HAP-1 (cell line): Measurements from ENCODE around the gene PDE7B.
"Not testable (repeated sequence)": the region's sequence is repeated elsewhere in the genome, so short reads cannot be mapped to it uniquely, and the experiment has no call there.

ENCODE experiments used
- DNase-seq, 2 experiments: peaks; one replicate each; pipeline ENCODE4 v3.0.0-alpha.2; 2016 to 2020; ENCODE audit warnings: low spot score in 2 of 2
- H3K27me3 ChIP-seq: fragments of 250-450 bp; sonication (Bioruptor Pico); 2 replicates; pipeline ENCODE4 v1.5.1; 2020; ENCODE audit warnings: low read depth, mild to moderate bottlenecking, moderate library complexity
- H3K36me3 ChIP-seq: fragments of 250-450 bp; sonication (Bioruptor Pico); replicated peaks from 2 replicates; pipeline ENCODE4 v1.5.1; 2020; ENCODE audit warnings: mild to moderate bottlenecking
- H3K4me1 ChIP-seq: fragments of 250-450 bp; sonication (Bioruptor Pico); 2 replicates; pipeline ENCODE4 v1.5.1; 2020; ENCODE audit warnings: mild to moderate bottlenecking
- H3K4me3 ChIP-seq: fragments of 250-450 bp; sonication (Bioruptor Pico); 2 replicates; pipeline ENCODE4 v1.5.1; 2020; ENCODE audit warnings: mild to moderate bottlenecking, moderate library complexity
- H3K9me3 ChIP-seq: fragments of 250-450 bp; sonication (Bioruptor Pico); 2 replicates; pipeline ENCODE4 v1.5.1; 2020; ENCODE audit warnings: mild to moderate bottlenecking, moderate library complexity
- in situ Hi-C: fragments of 300-500 bp; cut with MboI; formaldehyde crosslinking; loops from 3 replicates; pipeline ENCODE4 v1.14.3; 2020; ENCODE audit warnings: low sequenced_read_pairs, inconsistent platforms, mixed read lengths

PDE7B gene

DNA sequence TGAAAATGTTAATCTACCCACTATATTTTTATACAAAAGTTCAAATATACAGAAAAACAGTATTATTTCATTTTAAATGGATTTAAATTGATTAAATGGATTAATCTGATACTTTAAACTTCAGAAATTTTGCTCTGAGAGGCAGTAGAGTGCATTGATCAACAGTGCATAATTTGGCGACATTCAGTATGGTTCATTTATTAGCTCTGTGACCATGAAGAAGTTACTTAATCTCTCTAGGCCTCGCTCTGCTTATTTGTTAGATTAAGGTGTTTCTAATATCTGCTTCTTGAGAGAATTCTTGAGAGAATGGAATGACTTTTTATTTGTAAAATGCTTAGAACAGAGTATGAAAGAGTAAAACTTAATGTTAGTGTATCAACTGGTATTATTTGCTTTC, 8.9 kb downstream of the PDE7B start:
- no peaks in the 10 kb centered on the region for H3K36me3 ChIP-seq
- in situ Hi-C loops: no loop called here
- DNase-seq: no peak

DNA sequence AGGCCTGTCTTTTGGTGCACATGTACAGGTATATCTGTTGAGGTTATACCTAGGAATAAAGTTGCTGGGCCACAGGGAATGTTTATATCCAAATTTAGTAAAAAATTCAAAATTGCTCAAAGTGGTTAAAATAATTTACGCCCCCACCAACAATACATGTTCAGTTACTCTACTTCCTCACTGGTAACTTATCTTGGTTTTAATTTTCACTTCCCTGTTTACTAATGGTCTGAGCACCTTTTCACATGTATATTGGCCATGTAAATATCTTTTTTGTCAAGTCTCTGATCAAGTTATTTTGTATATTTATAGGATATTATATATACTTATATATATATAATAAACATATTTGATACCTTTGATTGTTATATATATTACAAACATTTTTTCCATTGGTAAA, 9.7 kb downstream of the PDE7B start:
- Histone ChIP-seq H3K4me1 (no peaks in the 10 kb centered on the region), H3K4me3 (no peak overlapping the region), H3K27me3 (no peaks in the 10 kb centered on the region), H3K36me3 (no peaks in the 10 kb centered on the region), H3K9me3 (no peaks in the 10 kb centered on the region)
- in situ Hi-C loops: no loop called here
- DNase-seq: no peak

More for the DNA sequence above, 8.9 kb downstream of the PDE7B start:
- Histone ChIP-seq H3K4me3 (no peak overlapping the region), H3K4me1 (no peaks in the 10 kb centered on the region), H3K9me3 (no peaks in the 10 kb centered on the region), H3K27me3 (no peaks in the 10 kb centered on the region)

DNA sequence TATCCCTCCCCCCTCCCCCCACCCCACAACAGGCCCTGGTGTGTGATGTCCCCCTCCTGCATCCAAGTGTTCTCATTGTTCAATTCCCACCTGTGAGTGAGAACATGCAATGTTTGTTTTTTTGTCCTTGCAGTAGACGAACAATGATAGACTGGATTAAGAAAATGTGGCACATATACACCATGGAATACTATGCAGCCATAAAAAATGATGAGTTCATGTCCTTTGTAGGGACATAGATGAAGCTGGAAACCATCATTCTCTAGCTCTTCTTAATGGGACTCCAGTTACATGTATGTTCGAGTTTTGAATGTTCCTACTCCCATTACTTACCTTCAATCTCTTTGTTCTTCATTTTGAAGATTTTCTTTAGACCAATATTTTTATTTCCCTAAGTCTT, 13.4 kb downstream of the PDE7B start:
- H3K4me1 ChIP-seq, in situ Hi-C loops, DNase-seq, H3K36me3 ChIP-seq, H3K9me3 ChIP-seq, H3K27me3 ChIP-seq, H3K4me3 ChIP-seq: not testable (repeated sequence)

DNA sequence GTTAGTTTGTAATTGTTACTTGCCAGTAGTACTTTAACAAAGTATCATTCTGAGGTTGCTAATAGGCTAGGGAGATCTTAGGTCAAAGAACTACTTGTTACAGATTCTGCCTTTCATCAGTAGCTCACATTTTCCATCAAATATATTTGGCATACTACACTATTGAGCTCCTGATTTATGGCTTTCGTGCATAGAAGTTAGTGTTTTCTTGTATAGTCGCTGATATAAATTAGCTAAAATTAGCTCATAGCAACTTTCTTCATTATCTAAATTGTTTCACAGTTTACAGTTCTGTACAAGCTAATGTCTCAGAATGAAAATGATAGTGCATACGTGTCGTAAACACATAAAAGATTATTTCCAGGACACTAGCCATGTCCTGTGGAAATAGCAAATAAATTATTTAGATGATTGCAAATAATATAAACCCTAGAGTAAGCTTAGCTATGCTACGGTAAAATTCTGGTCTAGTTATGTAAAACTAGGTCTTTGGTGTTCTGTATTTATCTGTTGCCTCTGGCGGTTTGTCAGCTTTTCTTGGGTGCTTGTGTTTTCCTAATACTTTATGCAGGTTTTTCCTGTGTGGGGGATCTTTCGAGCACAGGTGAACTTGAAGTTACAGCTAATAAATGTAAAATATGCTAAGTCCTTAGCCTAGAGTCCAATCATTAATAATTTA, 15.1 kb downstream of the PDE7B start:
- no peak for DNase-seq
- no peaks in the 10 kb centered on the region for H3K9me3 ChIP-seq
- H3K4me3 ChIP-seq: no peak overlapping the region
- no peaks in the 10 kb centered on the region for H3K4me1 ChIP-seq
- no peaks in the 10 kb centered on the region for H3K27me3 ChIP-seq
- in situ Hi-C loops: no loop called here
- H3K36me3 ChIP-seq: no peaks in the 10 kb centered on the region

DNA sequence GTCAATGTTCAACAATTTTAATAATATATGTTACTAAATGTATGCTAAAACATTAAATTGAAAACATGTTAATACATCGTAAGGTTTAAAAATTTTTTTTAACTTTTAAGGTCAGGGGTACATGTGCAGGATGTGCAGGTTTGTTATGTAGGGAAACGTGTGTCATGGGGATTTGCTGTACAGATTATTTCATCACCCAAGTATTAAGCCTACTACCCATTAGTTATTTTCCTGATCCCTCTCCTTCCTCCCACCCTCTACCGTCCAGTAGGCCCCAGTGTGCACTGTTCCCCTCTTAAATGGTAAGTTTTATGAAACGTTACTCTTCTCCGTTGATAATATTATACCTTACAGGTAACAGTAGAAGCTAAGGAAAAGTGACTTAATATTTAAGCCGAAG, 15.8 kb downstream of the PDE7B start:
- in situ Hi-C loops: no loop called here
- Histone ChIP-seq H3K4me1 (no peaks in the 10 kb centered on the region), H3K36me3 (no peaks in the 10 kb centered on the region), H3K9me3 (no peaks in the 10 kb centered on the region), H3K27me3 (no peaks in the 10 kb centered on the region), H3K4me3 (no peak overlapping the region)
- no peak for DNase-seq

DNA sequence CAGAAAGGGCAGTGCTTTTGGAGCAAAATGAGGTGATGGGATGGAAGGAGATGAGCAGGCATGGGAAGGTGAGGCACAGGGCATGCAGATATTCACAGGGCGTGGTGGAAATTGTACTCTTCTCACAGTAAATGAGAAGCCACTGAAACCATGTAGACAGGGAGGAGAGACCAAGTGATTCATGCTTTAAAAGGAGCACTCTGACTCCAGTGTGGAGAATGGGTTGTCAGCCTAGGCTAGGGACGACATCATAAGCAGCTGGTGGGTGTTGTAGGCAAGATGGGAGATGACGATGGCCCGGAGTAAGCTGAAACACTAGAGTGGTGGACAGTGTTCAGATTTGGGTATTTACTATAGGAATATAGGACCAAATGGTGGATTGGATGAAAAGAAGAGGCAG, 18.4 kb downstream of the PDE7B start:
- no peak for DNase-seq
- in situ Hi-C loops: no loop called here
- H3K27me3 ChIP-seq: peaks cover 4% of the 10 kb centered on the region; the same call in 1 of the 2 replicates

DNA sequence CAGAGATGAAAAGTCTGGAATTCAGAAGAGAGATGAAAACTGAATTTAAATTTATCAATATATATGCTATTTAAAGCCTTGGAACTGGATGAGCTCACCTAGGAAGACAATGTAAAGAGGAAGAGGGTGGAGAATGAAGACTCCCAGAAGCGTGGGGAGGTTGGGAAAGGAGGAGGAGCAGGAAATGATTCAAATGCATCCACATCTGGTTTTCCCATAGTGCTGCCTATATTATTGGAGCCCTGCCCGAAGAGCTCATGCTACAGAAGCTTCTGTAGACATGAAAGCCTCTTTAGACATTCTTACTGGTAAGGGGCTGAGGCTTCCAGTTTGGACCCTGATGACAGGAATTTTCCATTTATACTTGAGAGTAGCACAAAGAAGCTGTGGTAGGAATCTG, 19.2 kb downstream of the PDE7B start:
- H3K36me3 ChIP-seq: no peaks in the 10 kb centered on the region
- H3K27me3 ChIP-seq: peaks cover 4% of the 10 kb centered on the region; the same call in 1 of the 2 replicates
- in situ Hi-C loops: no loop called here
- H3K4me3 ChIP-seq: no peak overlapping the region
- H3K4me1 ChIP-seq: no peaks in the 10 kb centered on the region
- no peaks in the 10 kb centered on the region for H3K9me3 ChIP-seq
- no peak for DNase-seq

More for the DNA sequence above, 18.4 kb downstream of the PDE7B start:
- Histone ChIP-seq H3K9me3 (no peaks in the 10 kb centered on the region), H3K4me3 (no peak overlapping the region), H3K4me1 (no peaks in the 10 kb centered on the region), H3K36me3 (no peaks in the 10 kb centered on the region)

DNA sequence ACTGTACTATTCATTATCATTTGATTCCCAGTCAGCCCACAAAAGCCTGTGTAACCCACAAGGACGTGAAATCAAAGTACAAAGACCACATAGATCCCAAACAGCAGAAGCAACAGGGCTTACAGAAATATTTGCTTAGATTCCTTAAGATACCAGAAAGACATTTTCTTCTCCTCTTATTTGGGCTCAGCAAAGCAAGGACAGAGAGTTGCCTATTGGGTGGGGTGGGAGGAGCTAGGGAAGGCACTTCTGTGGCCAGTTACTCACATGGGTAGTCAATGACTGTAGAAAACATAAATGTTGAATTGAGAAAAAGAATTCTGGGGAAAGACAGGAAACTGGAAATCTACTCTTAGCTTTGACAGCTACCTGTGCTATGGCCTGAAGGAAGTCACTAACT, 19.8 kb downstream of the PDE7B start:
- no peak overlapping the region for H3K4me3 ChIP-seq
- in situ Hi-C loops: no loop called here
- no peaks in the 10 kb centered on the region for H3K36me3 ChIP-seq
- DNase-seq: no peak
- H3K4me1 ChIP-seq: no peaks in the 10 kb centered on the region
- peaks cover 4% of the 10 kb centered on the region; the same call in 1 of the 2 replicates for H3K27me3 ChIP-seq
- H3K9me3 ChIP-seq: no peaks in the 10 kb centered on the region

DNA sequence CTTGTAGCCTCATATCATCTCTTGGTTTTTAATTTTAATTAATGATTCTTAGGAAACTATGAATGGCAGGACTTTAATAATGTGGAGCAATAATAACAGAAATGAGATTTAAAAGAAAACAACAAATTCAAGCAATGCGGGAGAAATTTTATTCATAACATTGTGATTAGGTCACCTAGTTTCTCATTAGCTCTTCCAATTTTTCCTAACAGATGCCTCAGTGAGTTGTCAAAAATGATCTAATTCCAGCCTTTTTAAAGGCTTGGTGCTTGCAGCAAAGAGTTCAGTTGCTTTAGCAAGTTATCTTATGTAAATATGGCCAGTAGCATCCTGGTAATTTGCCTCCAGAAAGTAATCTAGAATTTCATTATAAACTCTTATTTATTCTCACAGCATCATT, 20.4 kb downstream of the PDE7B start:
- H3K36me3 ChIP-seq: no peaks in the 10 kb centered on the region
- no peaks in the 10 kb centered on the region for H3K4me1 ChIP-seq
- in situ Hi-C loops: no loop called here
- H3K9me3 ChIP-seq: no peaks in the 10 kb centered on the region
- H3K4me3 ChIP-seq: no peak overlapping the region
- H3K27me3 ChIP-seq: peaks cover 4% of the 10 kb centered on the region; the same call in 1 of the 2 replicates
- DNase-seq: no peak

DNA sequence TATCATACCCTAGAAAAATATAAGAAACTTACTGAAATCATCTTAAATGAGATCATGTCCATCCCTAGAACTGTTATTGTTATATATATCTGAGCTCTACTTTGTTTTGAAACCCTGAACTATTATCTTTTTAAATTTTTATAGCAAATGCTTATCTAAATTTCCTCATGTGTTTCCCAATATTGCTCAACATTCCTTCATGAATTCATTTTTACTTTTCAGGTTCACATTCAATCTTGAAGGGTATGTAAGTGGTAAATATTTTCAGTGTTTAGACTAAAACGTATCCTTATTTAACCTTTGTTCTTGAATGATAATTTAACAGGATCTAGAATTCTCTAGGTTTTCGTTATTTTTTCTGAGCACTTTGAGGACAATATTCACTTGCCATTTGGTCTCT, 23.9 kb downstream of the PDE7B start:
- Histone ChIP-seq H3K4me3 (no peak overlapping the region), H3K4me1 (no peaks in the 10 kb centered on the region), H3K9me3 (no peaks in the 10 kb centered on the region), H3K36me3 (no peaks in the 10 kb centered on the region), H3K27me3 (peaks cover 4% of the 10 kb centered on the region; the same call in 1 of the 2 replicates)
- DNase-seq: no peak
- in situ Hi-C loops: no loop called here

DNA sequence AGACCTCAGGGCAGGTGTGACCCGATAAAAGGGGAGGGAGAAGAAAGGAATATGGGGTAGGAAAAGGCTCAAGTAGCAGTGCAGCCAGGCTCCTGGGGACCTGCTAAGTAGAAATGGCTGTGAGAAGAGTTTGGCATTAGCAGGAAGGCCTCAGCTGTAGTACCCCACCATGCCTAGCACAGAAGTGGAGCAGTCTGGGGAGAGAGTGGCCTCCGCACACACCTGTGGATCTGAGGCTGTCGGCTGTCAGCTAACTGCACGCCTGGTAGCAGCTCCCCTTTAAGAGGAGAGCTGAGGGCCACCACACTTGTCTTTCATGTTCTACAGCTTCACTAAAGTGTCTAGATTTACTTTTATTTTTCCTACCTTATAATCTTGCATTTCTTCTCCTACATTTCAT, 24.6 kb downstream of the PDE7B start:
- no peak overlapping the region for H3K4me3 ChIP-seq
- H3K36me3 ChIP-seq: no peaks in the 10 kb centered on the region
- H3K4me1 ChIP-seq: no peaks in the 10 kb centered on the region
- no peak for DNase-seq
- H3K27me3 ChIP-seq: peaks cover 4% of the 10 kb centered on the region; the same call in 1 of the 2 replicates
- no peaks in the 10 kb centered on the region for H3K9me3 ChIP-seq
- in situ Hi-C loops: no loop called here

DNA sequence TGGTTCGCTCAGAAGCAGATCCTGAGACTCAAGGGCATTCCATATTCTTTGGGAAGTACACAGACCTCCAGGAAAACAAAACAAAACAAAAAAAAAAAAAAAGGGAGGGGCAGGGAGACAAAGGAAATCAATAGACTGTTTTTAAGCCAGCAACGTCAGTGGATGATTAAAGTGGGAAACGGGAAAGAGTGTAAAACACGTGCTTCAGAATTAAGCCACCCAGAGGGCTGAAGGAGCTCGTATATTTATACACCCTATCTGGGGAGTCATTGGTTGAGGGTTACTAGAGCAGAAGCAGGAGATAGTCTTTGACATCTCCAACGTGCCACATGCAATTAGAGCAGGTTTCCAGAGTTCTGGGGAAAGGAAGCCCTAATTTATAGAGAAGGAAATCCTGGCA, 26.2 kb downstream of the PDE7B start:
- in situ Hi-C loops: no loop called here
- no peak for DNase-seq
- Histone ChIP-seq H3K36me3 (no peaks in the 10 kb centered on the region), H3K9me3 (no peaks in the 10 kb centered on the region), H3K4me3 (no peak overlapping the region), H3K27me3 (peaks cover 4% of the 10 kb centered on the region; the same call in 1 of the 2 replicates), H3K4me1 (no peaks in the 10 kb centered on the region)

DNA sequence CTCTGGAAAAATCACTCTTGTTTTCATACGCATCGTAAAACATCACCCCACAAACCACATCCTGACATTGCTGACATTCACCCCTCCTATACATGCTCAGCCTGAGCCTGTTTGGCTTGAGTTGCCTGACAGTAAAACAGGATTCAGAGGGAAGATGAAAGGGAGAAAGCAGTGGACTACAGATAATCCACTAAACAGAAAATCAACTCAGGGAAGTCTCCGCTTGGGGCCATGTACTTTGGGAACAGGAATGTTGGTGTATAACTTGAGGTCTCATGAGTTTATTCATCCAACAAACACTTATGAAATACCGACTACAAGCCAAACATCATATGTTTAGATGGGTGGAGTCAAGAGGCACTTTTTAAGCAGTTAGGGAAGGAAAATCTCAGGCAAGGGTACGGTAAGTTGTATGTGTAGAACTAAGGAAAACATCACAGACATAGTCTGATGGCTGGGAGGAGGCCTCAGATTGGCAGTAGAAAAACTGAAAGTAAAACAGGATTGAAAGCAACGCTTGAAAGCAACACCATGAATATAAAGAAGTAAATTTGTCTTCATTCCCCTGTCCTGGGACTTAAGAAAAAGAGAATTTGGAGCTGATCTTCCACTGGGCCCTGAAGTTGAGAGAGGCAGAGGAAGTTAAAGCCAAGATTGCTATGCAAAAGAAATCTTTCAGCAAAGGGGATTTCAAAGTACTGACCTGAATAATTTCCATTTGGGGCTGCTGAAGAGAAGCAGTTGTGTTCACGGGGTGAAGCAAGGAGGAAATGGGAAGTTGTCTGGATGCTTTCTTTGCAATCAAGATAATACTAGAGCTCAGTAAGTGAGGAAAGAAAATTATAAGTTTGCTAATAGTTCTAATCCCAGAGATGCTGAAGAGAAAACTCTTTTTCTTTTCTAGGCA, 28.8 kb downstream of the PDE7B start:
- no peak for DNase-seq
- Histone ChIP-seq H3K4me3 (no peak overlapping the region), H3K4me1 (no peaks in the 10 kb centered on the region), H3K36me3 (no peaks in the 10 kb centered on the region), H3K9me3 (no peaks in the 10 kb centered on the region), H3K27me3 (no peaks in the 10 kb centered on the region; the same call in 1 of the 2 replicates)
- in situ Hi-C loops: no loop called here

DNA sequence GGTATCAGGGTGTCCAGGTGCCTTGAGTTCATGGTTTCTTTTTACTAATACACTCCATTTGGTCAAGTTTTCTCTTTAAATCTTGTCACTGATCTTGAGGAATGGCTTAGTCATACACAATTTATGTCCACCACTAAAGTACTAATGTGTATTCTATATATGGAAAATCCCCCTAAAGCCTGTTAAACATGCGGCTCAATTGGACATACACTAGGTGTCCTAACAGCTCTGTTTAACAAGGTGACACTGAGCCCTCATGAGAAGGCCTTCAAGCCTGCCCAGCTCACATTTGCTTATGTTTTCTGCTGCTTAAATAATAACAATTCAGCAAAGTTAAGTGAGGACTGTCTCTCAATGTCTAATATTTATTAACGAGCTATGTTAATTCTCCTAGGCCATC, 31.5 kb downstream of the PDE7B start:
- Histone ChIP-seq H3K4me3 (no peak overlapping the region), H3K27me3 (no peaks in the 10 kb centered on the region), H3K4me1 (no peaks in the 10 kb centered on the region), H3K9me3 (no peaks in the 10 kb centered on the region), H3K36me3 (no peaks in the 10 kb centered on the region)
- DNase-seq: no peak
- in situ Hi-C loops: no loop called here
